HG03432 (cell line): ENCODE measurements around the gene XPR1.
A peak's percentile ranks its signal among the peaks of the same experiment; 100 is the strongest.

Source experiments
- ATAC-seq: cut with Tn5 transposase; IDR thresholded peaks from one replicate; pipeline ENCODE4 v1.9.1; 2021; ENCODE audit warnings: mild to moderate bottlenecking, moderate library complexity; ENCODE audit not compliant: unreplicated experiment

The XPR1 gene

GRCh38 chr1:180881806-180882509 is 250.1 kb downstream of the XPR1 start:
- no peak for ATAC-seq

- ATAC-seq: no peak
These were observed 252.9 kb downstream of the XPR1 start for GRCh38 chr1:180884588-180885300.

- ATAC-seq: no peak
These were observed 254.5 kb downstream of the XPR1 start for GRCh38 chr1:180886338-180886737.

- ATAC-seq: no peak
These were observed 256.0 kb downstream of the XPR1 start for GRCh38 chr1:180887841-180888240.

- peak; percentile 90 for ATAC-seq
These were observed 257.0 kb downstream of the XPR1 start for GRCh38 chr1:180888870-180889269.

- no peak for ATAC-seq
These were observed 257.5 kb downstream of the XPR1 start for GRCh38 chr1:180889325-180889724.

- no peak for ATAC-seq
These were observed 260.4 kb downstream of the XPR1 start for GRCh38 chr1:180892272-180892671.

- ATAC-seq: no peak
These were observed 260.9 kb downstream of the XPR1 start for GRCh38 chr1:180892675-180893074.

GRCh38 chr1:180893614-180894013 is 261.8 kb downstream of the XPR1 start:
- no peak for ATAC-seq

- ATAC-seq: no peak
These were observed 264.3 kb downstream of the XPR1 start for GRCh38 chr1:180896161-180896560.

- ATAC-seq: no peak
These were observed 266.8 kb downstream of the XPR1 start for GRCh38 chr1:180898441-180899219.

- ATAC-seq: no peak
These were observed 267.4 kb downstream of the XPR1 start for GRCh38 chr1:180899262-180899661.

- no peak for ATAC-seq
These were observed 269.5 kb downstream of the XPR1 start for GRCh38 chr1:180901076-180901990.

- no peak for ATAC-seq
These were observed 270.7 kb downstream of the XPR1 start for GRCh38 chr1:180902541-180902940.

- no peak for ATAC-seq
These were observed 274.1 kb downstream of the XPR1 start for GRCh38 chr1:180905927-180906326.

GRCh38 chr1:180906511-180906910 is 274.7 kb downstream of the XPR1 start:
- no peak for ATAC-seq

- ATAC-seq: no peak
These were observed 275.7 kb downstream of the XPR1 start for GRCh38 chr1:180907313-180908055.

GRCh38 chr1:180908074-180908765 is 276.4 kb downstream of the XPR1 start:
- no peak for ATAC-seq

- ATAC-seq: peak; percentile 50
These were observed 277.2 kb downstream of the XPR1 start for GRCh38 chr1:180909005-180909414.
